Panc1 (cell line): ENCODE data around the gene CACTIN. TPM values are rescaled to one million over a fixed set of nuclear protein-coding genes. Genes with fewer than 3 reads are reported as not detected.

Experiments
- ATAC-seq: fragments of 200-7000 bp; cut with Tn5 transposase; 2 replicates; pipeline ENCODE4 v1.9.1; 2020; ENCODE audit warnings: mild to moderate bottlenecking, moderate library complexity
- BruUV-seq: library from RNA; stranded (reverse); fragments of 400-500 nt; replicated peaks from 2 replicates; lab custom pipeline; 2021; lab: Mats Ljungman, UMichigan
- CTCF ChIA-PET: fragments of 300-600 bp; sonication (Branson Sonifier 250); formaldehyde crosslinking; loops from one replicate; lab custom pipeline; 2022; ENCODE audit warnings: antibody characterized with exemption; lab: Charles Lee
- POLR2A ChIA-PET: fragments of 300-600 bp; sonication (Branson Sonifier 250); formaldehyde crosslinking; loops from one replicate; lab custom pipeline; 2022; ENCODE audit warnings: antibody characterized with exemption; lab: Charles Lee
- DNase-seq: peaks from one replicate; pipeline ENCODE4 v3.0.0-alpha.2; 2010; ENCODE audit warnings: low read depth, low spot score
- H3K27ac ChIP-seq: 2 replicates; pipeline ENCODE4 v1.5.1; 2011; ENCODE audit warnings: mild to moderate bottlenecking, low read length, inconsistent platforms
- H3K27me3 ChIP-seq: fragments of 200-500 bp; sonication (Bioruptor generic); 2 replicates; pipeline ENCODE4 v1.6.0; 2014; ENCODE audit warnings: low read length, inconsistent platforms; ENCODE audit not compliant: control insufficient read depth, insufficient read depth
- H3K36me3 ChIP-seq: fragments of 200-500 bp; sonication (Bioruptor generic); 2 replicates; pipeline ENCODE4 v1.5.1; 2014; ENCODE audit warnings: inconsistent platforms, mild to moderate bottlenecking, low read length, moderate library complexity; ENCODE audit not compliant: control insufficient read depth, insufficient read depth
- H3K4me1 ChIP-seq: 2 replicates; pipeline ENCODE4 v1.5.1; 2011; ENCODE audit warnings: inconsistent platforms, mild to moderate bottlenecking, low read length, moderate library complexity; ENCODE audit not compliant: control insufficient read depth, insufficient read depth
- H3K4me3 ChIP-seq, 2 experiments: 2 replicates each; pipeline ENCODE4 v1.5.1; 2011 to 2012; ENCODE audit warnings: low read depth in 2 of 2, low read length in 2 of 2, mild to moderate bottlenecking in 2 of 2, inconsistent platforms in 1 of 2, moderate library complexity in 1 of 2
- H3K9me3 ChIP-seq: fragments of 200-500 bp; sonication (Bioruptor generic); 2 replicates; pipeline ENCODE4 v1.5.1; 2014; ENCODE audit warnings: low read depth, mild to moderate bottlenecking, inconsistent platforms, low read length, moderate library complexity; ENCODE audit not compliant: control insufficient read depth, insufficient read depth
- CTCF ChIP-seq: fragments of 450-650 bp; IDR thresholded peaks from 2 replicates; pipeline ENCODE4 v1.5.1; 2017; ENCODE audit warnings: mild to moderate bottlenecking
- POLR2AphosphoS5 ChIP-seq: IDR thresholded peaks from 2 replicates; pipeline ENCODE4 v1.6.1; 2012; ENCODE audit warnings: mild to moderate bottlenecking, low read depth, low read length, moderate library complexity
- REST ChIP-seq, 2 experiments: IDR thresholded peaks; 2 replicates each; pipeline ENCODE4 v1.6.1; 2011 to 2012; ENCODE audit warnings: low read depth in 2 of 2, control low read depth in 1 of 2, low read length in 1 of 2, mild to moderate bottlenecking in 1 of 2, moderate library complexity in 1 of 2; ENCODE audit not compliant: insufficient read depth in 1 of 2
- SIN3A ChIP-seq: IDR thresholded peaks from 2 replicates; pipeline ENCODE4 v1.6.1; 2012; ENCODE audit warnings: low read depth, mild to moderate bottlenecking, low read length, moderate library complexity, borderline replicate concordance; ENCODE audit not compliant: insufficient read depth
- TCF7L2 ChIP-seq: IDR thresholded peaks from 2 replicates; pipeline ENCODE4 v1.6.1; 2011; ENCODE audit warnings: mild to moderate bottlenecking, low read depth, low read length, inconsistent platforms
- in situ Hi-C: cut with HindIII; loops from 2 replicates; pipeline ENCODE4 v1.10.0; 2016; ENCODE audit warnings: low sequenced_read_pairs, low pct_unique_long_range_greater_than_20kb
- intact Hi-C: fragments of 100-400 bp; cut with micrococcal nuclease; formaldehyde crosslinking; loops from one replicate; pipeline ENCODE4 v1.10.0; 2022; ENCODE audit not compliant: unreplicated experiment
- total RNA-seq: library from RNA; stranded (reverse); gene quantifications from one replicate; pipeline ENCODE4 v1.2.1, GENCODE V29; 2021; ENCODE audit not compliant: unreplicated experiment

The CACTIN gene
- total RNA-seq, 1 experiment from 2014 or later = 25.2 TPM

GRCh38 chr19:3613818-3614661 is 12.6 kb downstream of the CACTIN start:
- Histone ChIP-seq H3K4me1 (peaks cover 15% of the 10 kb centered on the region), H3K9me3 (no peaks in the 10 kb centered on the region), H3K27ac (no peak overlapping the region), H3K36me3 (no peaks in the 10 kb centered on the region), H3K4me3 (no peak overlapping the region), H3K27me3 (no peaks in the 10 kb centered on the region)
- ATAC-seq = no peak
- intact Hi-C loops (no loop called here), in situ Hi-C loops (no loop called here)
- CTCF ChIA-PET = interaction anchor here (0.6 kb wide), 1 partner anchor 26 kb away, joined by 4 read pairs; no protein-coding TSS in a partner anchor
- BruUV-seq = no TSS peak
- POLR2A ChIA-PET = no interaction called here
- DNase-seq = no peak
- TF ChIP-seq SIN3A (no peak), CTCF (no peak), POLR2AphosphoS5 (no peak), REST (IDR thresholded peaks at IDR 0.05; ENCODE audit: insufficient read depth in 1 of 2, low read depth in 2 of 2, low read length in 1 of 2) (no peak), TCF7L2 (no peak)

- Histone ChIP-seq H3K36me3 (no peaks in the 10 kb centered on the region), H3K4me3 (no peak overlapping the region), H3K27ac (no peak overlapping the region), H3K27me3 (no peaks in the 10 kb centered on the region), H3K9me3 (no peaks in the 10 kb centered on the region), H3K4me1 (peaks cover 19% of the 10 kb centered on the region)
- BruUV-seq = no TSS peak
- POLR2A ChIA-PET = no interaction called here
- intact Hi-C loops = no loop called here
- DNase-seq = no peak
- in situ Hi-C loops = no loop called here
- no peak for ATAC-seq
- CTCF ChIA-PET = interaction anchor here (0.6 kb wide), 1 partner anchor 25 kb away, joined by 4 read pairs; no protein-coding TSS in a partner anchor
- TF ChIP-seq CTCF (no peak), SIN3A (no peak), TCF7L2 (no peak), POLR2AphosphoS5 (no peak), REST (IDR thresholded peaks at IDR 0.05; ENCODE audit: insufficient read depth in 1 of 2, low read depth in 2 of 2, low read length in 1 of 2) (no peak)
These were observed 13.5 kb downstream of the CACTIN start for GRCh38 chr19:3612901-3613741.
